ENCODE results near the gene RAD51. TPM values are rescaled to one million over a fixed set of nuclear protein-coding genes. Genes with fewer than 3 reads are reported as not detected.
A peak's percentile ranks its signal among the peaks of the same experiment; 100 is the strongest.

RAD51 gene
- total and polyA plus RNA-seq, 9 of the 15 experiments (the other 6 are each of a cell fraction or from before 2014, with no cell fraction given): 16.0 to 63.8 (median 34.6) TPM

- TF ChIP-seq ZNF277 (CRISPR knock-in tag; IDR thresholded peaks at IDR 0.05; ENCODE audit: borderline replicate concordance): no peak
- 0 out of 2 replicates have a peak, but pooled peaks have one; percentile 3 for TF ChIP-seq ZNF232 (CRISPR knock-in tag; IDR thresholded peaks at IDR 0.05)
- TF ChIP-seq DLX4 (CRISPR knock-in tag; IDR thresholded peaks at IDR 0.05): no peak
- no peak for TF ChIP-seq ZNF699 (CRISPR knock-in tag; IDR thresholded peaks at IDR 0.05; ENCODE audit: insufficient replicate concordance)
- TF ChIP-seq ZBTB34 (CRISPR knock-in tag; IDR thresholded peaks at IDR 0.05): no peak
- TF ChIP-seq CHD2 (IDR thresholded peaks at IDR 0.05; ENCODE audit: low read depth, low read length): peak; percentile 71
- no peak for TF ChIP-seq MCM7 (IDR thresholded peaks at IDR 0.05)
- no peak for TF ChIP-seq RCOR1 (IDR thresholded peaks at IDR 0.05; ENCODE audit: borderline replicate concordance in 1 of 2, low read depth in 2 of 2, low read length in 2 of 2)
- no peak for TF ChIP-seq ZKSCAN1 (IDR thresholded peaks at IDR 0.05; ENCODE audit: low read depth, low read length)
- no peak for TF ChIP-seq ZFP36 (IDR thresholded peaks at IDR 0.05; ENCODE audit: low read depth, low read length, partially characterized antibody)
- TF ChIP-seq PRMT5 (CRISPR knock-in tag; IDR thresholded peaks at IDR 0.05): 0 out of 2 replicates have a peak, but pooled peaks have one; percentile 32
- no peak; the same call in 1 of the 2 replicates for TF ChIP-seq NCOR1 (IDR thresholded peaks at IDR 0.05)
- TF ChIP-seq TFAP4 (CRISPR knock-in tag; IDR thresholded peaks at IDR 0.05; ENCODE audit: borderline replicate concordance): peak; percentile 98
- TF ChIP-seq RBBP5 (IDR thresholded peaks at IDR 0.05; ENCODE audit: borderline replicate concordance, insufficient read depth, low read length, poor library complexity, severe bottlenecking): peak; percentile 64
Measured at GRCh38 chr15:40694688-40695468, at the start of gene RAD51 (continued).
